Lung (tissue), 12 donors: ENCODE data around the gene GRXCR2. TPM values are rescaled to one million over a fixed set of nuclear protein-coding genes. Genes with fewer than 3 reads are reported as not detected.

Experiments used
- ATAC-seq: fragments of 200-7000 bp; cut with Tn5 transposase; one replicate; pipeline ENCODE4 v1.9.1; 2020; ENCODE audit warnings: moderate number of reproducible peaks; ENCODE audit not compliant: insufficient read depth, low FRiP score
- DNase-seq, 3 donors: peaks; one replicate each; pipeline ENCODE4 v3.0.0-alpha.2; 2013 to 2017
- H3K27ac ChIP-seq, 2 donors: one replicate each; pipeline ENCODE4 v1.5.1; 2013; ENCODE audit warnings: mild to moderate bottlenecking in 2 of 2, moderate library complexity in 2 of 2, control low read depth in 1 of 2, inconsistent platforms in 1 of 2, low read depth in 1 of 2, low read length in 1 of 2
- H3K27me3 ChIP-seq, 3 donors: one replicate each; pipeline ENCODE4 v1.5.1; 2013; ENCODE audit warnings: low read length in 2 of 3; ENCODE audit not compliant: control insufficient read depth in 3 of 3, insufficient read depth in 3 of 3
- H3K36me3 ChIP-seq, 4 donors: one replicate each; pipeline ENCODE4 v1.5.1; 2013; ENCODE audit warnings: low read length in 4 of 4, mild to moderate bottlenecking in 1 of 4, moderate library complexity in 1 of 4; ENCODE audit not compliant: control insufficient read depth in 4 of 4, insufficient read depth in 4 of 4
- H3K4me1 ChIP-seq, 5 donors: one replicate each; pipeline ENCODE4 v1.5.1; 2013; ENCODE audit warnings: low read length in 5 of 5, mild to moderate bottlenecking in 2 of 5, moderate library complexity in 1 of 5; ENCODE audit not compliant: control insufficient read depth in 5 of 5, insufficient read depth in 5 of 5
- H3K4me3 ChIP-seq: one replicate; pipeline ENCODE4 v1.5.1; 2013; ENCODE audit warnings: mild to moderate bottlenecking, control low read depth, moderate library complexity
- H3K9ac ChIP-seq, 2 donors: one replicate each; pipeline ENCODE4 v1.5.1; 2013; ENCODE audit warnings: low read length in 2 of 2, control low read depth in 1 of 2; ENCODE audit not compliant: insufficient read depth in 1 of 2
- H3K9me3 ChIP-seq, 4 donors: one replicate each; pipeline ENCODE4 v1.5.1; 2013; ENCODE audit warnings: low read length in 3 of 4, mild to moderate bottlenecking in 1 of 4, moderate library complexity in 1 of 4; ENCODE audit not compliant: control insufficient read depth in 4 of 4, insufficient read depth in 3 of 4
- CTCF ChIP-seq: IDR thresholded peaks from 2 replicates; pipeline ENCODE4 v1.5.1; 2012; ENCODE audit warnings: mild to moderate bottlenecking; ENCODE audit errors: control extremely low read depth, extremely low read depth
- WGBS, 2 donors: extraction: QIAGEN DNeasy Blood & Tissue Kit; methylation state at CpG; one replicate each; pipeline ENCODE4 v1.1.7; 2013; 5-methylcytosine and 5-hydroxymethylcytosine counted together
- polyA plus RNA-seq, 2 donors: library from polyadenylated mRNA; stranded (reverse); fragments of 200-250 nt; gene quantifications; one replicate each; pipeline ENCODE4 v1.2.1, GENCODE V29; 2013
- total RNA-seq, 2 donors: library from RNA; depleted of rRNA in 1 of 2; stranded (reverse); fragments of >200 nt in 1 of 2; gene quantifications; one replicate each; pipeline ENCODE4 v1.2.1, GENCODE V29; 2014 to 2021
- donor health status: control.
- donor health status: control.
- donor health status: Bipolar disorder and iron deficiency.
- donor health status: healthy.
- donor health status: DM: yes; HTN: yes; CAD: no.

GRXCR2 gene
- total and polyA plus RNA-seq, 4 donors, result not detected

GRCh38 chr5:145859453-145859852 is 13.4 kb downstream of the GRXCR2 start:
- Histone ChIP-seq H3K27ac (no peak overlapping the region), H3K36me3 (no peaks in the 10 kb centered on the region), H3K4me1 (peaks cover 0 to 9% (median 3%) of the 10 kb centered on the region in 5 donors), H3K4me3 (no peak overlapping the region), H3K9me3 (no peaks in the 10 kb centered on the region), H3K9ac (no peak overlapping the region), H3K27me3 (no peaks in the 10 kb centered on the region)
- DNase-seq, result no peak
- 88 to 97% methylated on average over 6 of the region's 6 CpGs for WGBS, 2 donors
- no peak for ATAC-seq
- no peak for TF ChIP-seq CTCF

- no peaks in the 10 kb centered on the region for H3K9me3 ChIP-seq
- TF ChIP-seq CTCF, result no peak
- DNase-seq, result no peak
- H3K9ac ChIP-seq, result no peak overlapping the region
- no peak for ATAC-seq
- H3K4me1 ChIP-seq, result peaks cover 0 to 9% (median 3%) of the 10 kb centered on the region in 5 donors
- no peak overlapping the region for H3K27ac ChIP-seq
- WGBS, 2 donors, result 73 to 78% methylated on average over 4 of the region's 4 CpGs
- no peaks in the 10 kb centered on the region for H3K27me3 ChIP-seq
- H3K36me3 ChIP-seq, result no peaks in the 10 kb centered on the region
- no peak overlapping the region for H3K4me3 ChIP-seq
Observed at GRCh38 chr5:145858959-145859358, 13.9 kb downstream of the GRXCR2 start.

GRCh38 chr5:145856285-145856818 is 16.5 kb downstream of the GRXCR2 start:
- H3K4me3 ChIP-seq, result no peak overlapping the region
- no peak for TF ChIP-seq CTCF
- peak overlapping the region in 1 of 2 donors; percentile 52 for H3K9ac ChIP-seq
- no peaks in the 10 kb centered on the region for H3K27me3 ChIP-seq
- DNase-seq (peak; percentile 68 to 75 (median 69)), ATAC-seq (peak; percentile 38)
- H3K27ac ChIP-seq, result peak overlapping the region in 1 of 2 donors; percentile 32
- peaks cover 0 to 9% (median 3%) of the 10 kb centered on the region in 5 donors for H3K4me1 ChIP-seq
- WGBS, 2 donors, result 12% methylated on average over 16 to 25 of the region's 25 CpGs
- no peaks in the 10 kb centered on the region for H3K36me3 ChIP-seq
- H3K9me3 ChIP-seq, result no peaks in the 10 kb centered on the region

DNA sequence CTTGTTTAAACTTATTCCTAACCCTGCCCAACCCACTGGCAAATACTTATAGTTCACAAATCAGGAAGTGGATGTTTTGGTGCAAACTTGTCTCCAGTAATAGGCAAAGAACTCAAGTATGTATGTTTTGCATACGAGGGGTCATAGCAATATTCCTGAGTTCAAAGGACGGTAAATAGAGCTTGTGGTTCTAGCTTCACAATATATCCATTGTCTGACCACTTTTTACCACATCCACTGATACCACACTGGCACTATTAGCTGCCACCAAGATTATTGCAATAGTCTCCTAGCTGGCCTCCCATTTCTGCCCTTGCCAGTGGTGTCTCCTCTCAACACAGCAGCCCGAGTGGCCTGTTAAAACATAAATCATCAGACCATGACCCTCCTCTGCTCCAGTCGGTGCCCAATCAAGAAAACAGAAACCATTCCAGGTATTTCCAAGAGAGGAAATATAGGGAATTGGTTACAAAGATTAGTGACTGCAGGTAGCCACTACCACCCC is 17.0 kb downstream of the GRXCR2 start:
- TF ChIP-seq CTCF, result no peak
- Histone ChIP-seq H3K9me3 (no peaks in the 10 kb centered on the region), H3K36me3 (no peaks in the 10 kb centered on the region), H3K27me3 (no peaks in the 10 kb centered on the region), H3K9ac (no peak overlapping the region), H3K27ac (peak overlapping the region in 1 of 2 donors; percentile 32), H3K4me3 (no peak overlapping the region), H3K4me1 (peaks cover 0 to 9% (median 3%) of the 10 kb centered on the region in 5 donors)
- no peak for DNase-seq
- 42 to 64% methylated on average over 4 of the region's 4 CpGs for WGBS, 2 donors
- ATAC-seq, result no peak
